Mucosa of stomach (tissue), 1 donor: ENCODE results near the gene E2F4.

Experiments
- H3K27me3 ChIP-seq: one replicate; pipeline ENCODE4 v1.7.0; 2013; ENCODE audit warnings: mild to moderate bottlenecking, low read length; ENCODE audit not compliant: control insufficient read depth, insufficient read depth
- H3K36me3 ChIP-seq: one replicate; pipeline ENCODE4 v1.7.0; 2013; ENCODE audit warnings: low read length; ENCODE audit not compliant: control insufficient read depth, insufficient read depth
- H3K4me1 ChIP-seq: one replicate; pipeline ENCODE4 v1.7.0; 2013; ENCODE audit warnings: mild to moderate bottlenecking, low read length; ENCODE audit not compliant: control insufficient read depth, insufficient read depth
- H3K4me3 ChIP-seq: one replicate; pipeline ENCODE4 v1.7.0; 2013; ENCODE audit warnings: low read length
- H3K9ac ChIP-seq: one replicate; pipeline ENCODE4 v1.7.0; 2013; ENCODE audit warnings: mild to moderate bottlenecking, low read length, moderate library complexity
- H3K9me3 ChIP-seq: one replicate; pipeline ENCODE4 v1.7.0; 2013; ENCODE audit warnings: mild to moderate bottlenecking, low read length, moderate library complexity; ENCODE audit not compliant: control insufficient read depth
- donor health status: Pancreatic carcinoma.

The E2F4 gene

DNA sequence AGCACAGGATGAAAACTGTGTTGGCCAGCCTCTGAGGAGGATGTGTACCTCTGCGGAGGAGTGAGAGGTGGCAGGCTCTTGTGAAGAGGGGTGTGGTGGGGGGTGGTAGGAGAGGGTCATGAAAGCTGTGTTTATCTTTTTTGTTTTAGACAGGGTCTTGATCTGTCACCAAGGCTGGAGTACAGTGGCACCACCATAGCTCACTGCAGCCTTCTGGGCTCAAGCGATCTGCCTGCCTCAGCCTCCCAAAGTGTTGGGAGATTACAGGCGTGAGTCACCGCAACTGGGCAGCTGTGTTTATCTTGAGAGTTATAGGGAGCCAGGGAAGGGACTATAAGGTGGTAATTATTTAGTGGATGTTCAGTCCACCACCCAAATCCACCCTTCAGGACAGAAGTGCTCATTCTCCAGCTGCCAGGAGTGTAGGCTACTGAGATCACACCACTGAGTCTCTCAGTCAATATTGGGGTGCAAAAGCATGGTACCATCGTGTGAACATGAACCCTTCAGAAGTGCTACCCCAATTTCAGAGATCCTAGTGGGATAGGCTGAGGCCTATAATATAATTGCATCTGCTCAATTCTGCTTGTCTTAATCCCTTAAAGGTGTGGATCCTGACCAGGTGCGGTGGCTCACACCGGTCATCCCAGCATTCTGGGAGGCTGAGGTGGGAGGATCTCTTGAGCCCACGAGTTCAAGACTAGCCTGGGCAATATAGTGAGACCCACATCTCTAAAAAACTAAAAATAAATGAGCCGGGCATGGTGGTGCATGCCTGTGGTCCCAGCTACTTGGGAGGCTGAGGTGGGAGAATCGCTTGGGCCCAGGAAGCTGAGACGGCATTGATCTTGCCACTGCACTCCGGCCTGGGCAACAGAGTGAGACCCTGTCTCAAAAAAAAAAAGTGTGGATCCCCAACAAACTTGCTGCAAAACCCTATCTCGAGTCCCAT, 1.2 kb upstream of the E2F4 start:
- no peak overlapping the region for H3K9ac ChIP-seq
- H3K4me3 ChIP-seq: no peak overlapping the region
- H3K4me1 ChIP-seq: peaks cover 35% of the 10 kb centered on the region
- H3K36me3 ChIP-seq: peaks cover 11% of the 10 kb centered on the region
- no peaks in the 10 kb centered on the region for H3K27me3 ChIP-seq
- H3K9me3 ChIP-seq: no peaks in the 10 kb centered on the region

DNA sequence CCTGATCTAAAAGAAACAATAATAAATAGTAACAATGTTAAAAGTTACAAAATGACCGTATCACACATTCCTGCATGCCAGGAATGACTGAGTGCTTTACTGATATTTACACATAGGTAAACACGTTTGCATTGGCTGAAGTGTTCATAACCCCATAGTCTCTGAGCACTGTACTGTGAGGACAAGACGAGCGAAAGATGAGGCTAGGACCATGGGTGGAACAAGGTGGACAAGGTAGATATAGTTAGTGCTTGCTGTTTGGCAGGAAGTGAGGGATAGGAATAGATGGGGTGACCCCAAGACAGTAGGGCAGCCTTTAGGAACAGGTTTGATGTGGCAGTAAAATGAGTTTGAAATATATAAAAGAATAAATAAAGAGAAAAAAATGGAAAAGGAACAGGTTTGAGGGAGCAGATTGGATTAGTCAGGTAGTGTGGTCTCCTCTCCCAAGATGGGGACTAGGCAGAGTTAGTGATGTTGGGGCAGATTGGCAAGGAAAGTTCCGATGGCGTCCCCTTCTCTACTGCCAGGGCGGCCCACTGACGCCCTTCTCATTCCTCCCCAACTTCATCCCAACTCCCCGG, 452 bp upstream of the E2F4 start:
- Histone ChIP-seq H3K4me1 (peaks cover 34% of the 10 kb centered on the region), H3K9ac (no peak overlapping the region), H3K27me3 (no peaks in the 10 kb centered on the region), H3K9me3 (no peaks in the 10 kb centered on the region), H3K36me3 (peaks cover 14% of the 10 kb centered on the region), H3K4me3 (no peak overlapping the region)

DNA sequence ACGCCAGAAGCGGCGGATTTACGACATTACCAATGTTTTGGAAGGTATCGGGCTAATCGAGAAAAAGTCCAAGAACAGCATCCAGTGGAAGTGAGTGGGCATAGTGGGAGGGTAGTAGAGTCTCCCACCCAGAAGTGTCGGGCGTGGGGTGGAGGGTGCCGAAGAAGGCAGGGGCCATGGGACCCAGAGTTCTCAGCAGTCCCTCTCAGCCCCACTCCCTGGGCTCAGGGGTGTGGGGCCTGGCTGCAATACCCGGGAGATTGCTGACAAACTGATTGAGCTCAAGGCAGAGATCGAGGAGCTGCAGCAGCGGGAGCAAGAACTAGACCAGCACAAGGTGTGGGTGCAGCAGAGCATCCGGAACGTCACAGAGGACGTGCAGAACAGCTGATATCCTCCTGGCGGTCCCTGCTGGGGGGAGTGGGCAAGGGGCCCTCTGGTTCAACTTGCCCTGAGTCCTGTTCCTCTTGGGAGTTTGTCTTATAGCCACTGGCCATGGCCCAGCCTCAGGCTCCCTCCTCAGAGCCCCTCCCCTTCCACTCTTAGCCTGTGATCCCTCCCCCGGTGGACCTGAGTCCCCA, 916 bp downstream of the E2F4 start:
- H3K36me3 ChIP-seq: peaks cover 21% of the 10 kb centered on the region
- H3K4me3 ChIP-seq: peak overlapping the region; percentile 71
- no peaks in the 10 kb centered on the region for H3K27me3 ChIP-seq
- H3K4me1 ChIP-seq: peaks cover 41% of the 10 kb centered on the region
- no peaks in the 10 kb centered on the region for H3K9me3 ChIP-seq
- H3K9ac ChIP-seq: peak overlapping the region; percentile 84

DNA sequence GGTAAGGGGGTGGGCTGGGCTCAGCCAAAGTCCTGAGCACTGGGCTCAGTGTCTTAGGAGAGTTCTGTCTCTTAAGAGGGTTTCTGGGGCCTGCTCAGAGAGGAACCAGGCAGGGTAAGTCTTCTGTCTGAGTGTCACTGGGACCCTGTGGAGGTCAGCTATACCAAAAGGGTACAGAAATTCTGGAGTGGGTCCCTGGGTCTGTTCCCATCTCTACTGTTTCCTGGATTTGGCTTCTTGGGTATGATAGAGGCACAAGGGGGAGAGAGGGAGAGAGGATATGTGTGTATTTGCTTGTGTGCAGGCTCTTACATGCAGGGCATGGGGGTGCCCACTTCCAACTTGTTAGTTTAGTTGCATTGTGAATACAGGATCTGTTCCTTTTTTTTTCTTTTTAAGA, 1.6 kb downstream of the E2F4 start:
- H3K4me1 ChIP-seq: peaks cover 48% of the 10 kb centered on the region
- no peaks in the 10 kb centered on the region for H3K9me3 ChIP-seq
- peaks cover 25% of the 10 kb centered on the region for H3K36me3 ChIP-seq
- peak overlapping the region; percentile 84 for H3K9ac ChIP-seq
- peak overlapping the region; percentile 71 for H3K4me3 ChIP-seq
- H3K27me3 ChIP-seq: no peaks in the 10 kb centered on the region

DNA sequence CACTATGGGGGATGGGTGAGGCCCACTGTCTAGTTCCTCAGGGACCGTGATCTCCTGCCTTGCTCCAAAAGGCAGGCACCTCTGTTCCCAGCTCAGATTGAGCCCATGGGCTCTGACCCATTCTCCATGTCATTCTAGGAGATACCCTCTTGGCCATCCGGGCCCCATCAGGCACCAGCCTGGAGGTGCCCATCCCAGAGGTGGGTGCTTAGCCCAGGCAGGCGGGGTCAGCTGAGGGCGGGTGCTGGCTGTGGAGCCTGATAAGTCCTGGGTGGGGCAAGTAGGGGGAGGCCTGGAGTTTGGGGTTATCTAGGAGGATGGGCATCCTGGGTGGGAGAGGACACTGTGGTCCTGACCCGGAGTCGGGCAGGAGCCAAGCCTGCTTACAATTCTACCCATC, 2.3 kb downstream of the E2F4 start:
- peaks cover 25% of the 10 kb centered on the region for H3K36me3 ChIP-seq
- H3K27me3 ChIP-seq: no peaks in the 10 kb centered on the region
- H3K9ac ChIP-seq: no peak overlapping the region
- peaks cover 51% of the 10 kb centered on the region for H3K4me1 ChIP-seq
- H3K4me3 ChIP-seq: no peak overlapping the region
- H3K9me3 ChIP-seq: no peaks in the 10 kb centered on the region

DNA sequence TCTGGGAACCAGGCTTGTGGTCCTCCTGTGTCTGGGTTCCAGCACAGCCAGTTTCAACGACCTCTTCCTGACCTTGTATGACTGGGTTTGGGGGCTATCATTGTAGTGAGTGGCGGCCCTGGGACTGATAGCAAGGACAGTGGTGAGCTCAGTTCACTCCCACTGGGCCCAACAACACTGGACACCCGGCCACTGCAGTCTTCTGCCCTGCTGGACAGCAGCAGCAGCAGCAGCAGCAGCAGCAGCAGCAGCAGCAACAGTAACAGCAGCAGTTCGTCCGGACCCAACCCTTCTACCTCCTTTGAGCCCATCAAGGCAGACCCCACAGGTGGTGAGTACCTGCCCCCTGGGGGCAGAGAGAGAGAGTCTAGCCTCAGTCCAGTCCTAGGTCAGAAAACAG, 3.7 kb downstream of the E2F4 start:
- H3K36me3 ChIP-seq: peaks cover 28% of the 10 kb centered on the region

DNA sequence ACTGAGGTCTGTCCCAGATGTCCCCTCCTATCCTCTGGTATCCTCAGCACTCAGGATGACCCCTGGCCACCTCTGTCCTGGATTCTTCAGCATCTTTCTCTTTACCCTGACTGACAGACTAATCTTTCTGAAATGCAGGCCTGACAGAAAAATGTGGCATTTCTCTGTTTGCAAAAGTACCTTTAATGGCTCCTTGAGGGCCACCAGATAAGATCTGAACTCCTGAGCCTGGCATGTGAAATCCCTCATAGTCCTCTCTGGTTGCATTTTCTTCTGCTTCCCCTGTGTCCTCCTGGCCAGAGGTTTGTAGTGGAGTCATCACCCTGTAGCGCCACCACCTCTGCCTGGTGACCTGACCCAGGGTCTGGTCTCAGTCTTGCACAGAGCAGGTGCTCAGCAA, 4.9 kb downstream of the E2F4 start:
- no peaks in the 10 kb centered on the region for H3K27me3 ChIP-seq
- peaks cover 44% of the 10 kb centered on the region for H3K4me1 ChIP-seq
- no peak overlapping the region for H3K4me3 ChIP-seq
- H3K9ac ChIP-seq: no peak overlapping the region
- H3K36me3 ChIP-seq: peaks cover 28% of the 10 kb centered on the region
- no peaks in the 10 kb centered on the region for H3K9me3 ChIP-seq

More for the DNA sequence above, 3.7 kb downstream of the E2F4 start:
- H3K4me3 ChIP-seq: no peak overlapping the region
- H3K9me3 ChIP-seq: no peaks in the 10 kb centered on the region
- peaks cover 53% of the 10 kb centered on the region for H3K4me1 ChIP-seq
- no peak overlapping the region for H3K9ac ChIP-seq
- H3K27me3 ChIP-seq: no peaks in the 10 kb centered on the region

DNA sequence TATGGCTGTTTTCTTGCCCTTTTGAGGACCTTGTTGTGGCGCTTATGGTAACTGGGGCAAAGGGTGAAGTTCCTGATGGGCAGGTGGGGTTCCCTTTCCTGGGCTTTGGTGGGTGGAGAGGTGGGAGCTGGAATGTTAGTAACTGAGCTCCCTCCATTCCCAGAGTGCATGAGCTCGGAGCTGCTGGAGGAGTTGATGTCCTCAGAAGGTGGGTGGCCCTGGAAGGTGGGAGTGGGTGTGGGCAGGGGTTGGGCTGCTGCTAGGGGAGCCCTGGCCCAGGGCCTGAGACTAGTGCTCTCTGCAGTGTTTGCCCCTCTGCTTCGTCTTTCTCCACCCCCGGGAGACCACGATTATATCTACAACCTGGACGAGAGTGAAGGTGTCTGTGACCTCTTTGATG, 5.7 kb downstream of the E2F4 start:
- H3K4me3 ChIP-seq: no peak overlapping the region
- H3K4me1 ChIP-seq: peaks cover 42% of the 10 kb centered on the region
- no peaks in the 10 kb centered on the region for H3K9me3 ChIP-seq
- peaks cover 28% of the 10 kb centered on the region for H3K36me3 ChIP-seq
- peak overlapping the region; percentile 32 for H3K9ac ChIP-seq
- no peaks in the 10 kb centered on the region for H3K27me3 ChIP-seq

DNA sequence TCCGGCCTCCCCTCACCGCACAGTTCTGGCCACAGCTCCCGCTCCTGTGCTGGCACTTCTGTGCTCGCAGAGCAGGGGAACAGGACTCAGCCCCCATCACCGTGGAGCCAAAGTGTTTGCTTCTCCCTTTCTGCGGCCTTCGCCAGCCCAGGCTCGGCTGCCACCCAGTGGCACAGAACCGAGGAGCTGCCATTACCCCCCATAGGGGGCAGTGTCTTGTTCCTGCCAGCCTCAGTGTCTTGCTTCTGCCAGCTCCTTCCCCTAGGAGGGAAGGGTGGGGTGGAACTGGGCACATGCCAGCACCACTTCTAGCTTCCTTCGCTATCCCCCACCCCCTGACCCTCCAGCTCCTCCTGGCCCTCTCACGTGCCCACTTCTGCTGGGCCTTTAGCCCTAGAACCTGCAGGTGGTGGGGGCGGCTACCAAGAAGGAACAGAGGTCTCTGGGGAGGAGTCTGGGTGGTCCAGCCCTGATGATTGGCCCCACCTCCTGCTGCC, 6.3 kb downstream of the E2F4 start:
- Histone ChIP-seq H3K27me3 (no peaks in the 10 kb centered on the region), H3K4me1 (peaks cover 37% of the 10 kb centered on the region), H3K4me3 (no peak overlapping the region), H3K9me3 (no peaks in the 10 kb centered on the region), H3K9ac (peak overlapping the region; percentile 32), H3K36me3 (peaks cover 28% of the 10 kb centered on the region)

DNA sequence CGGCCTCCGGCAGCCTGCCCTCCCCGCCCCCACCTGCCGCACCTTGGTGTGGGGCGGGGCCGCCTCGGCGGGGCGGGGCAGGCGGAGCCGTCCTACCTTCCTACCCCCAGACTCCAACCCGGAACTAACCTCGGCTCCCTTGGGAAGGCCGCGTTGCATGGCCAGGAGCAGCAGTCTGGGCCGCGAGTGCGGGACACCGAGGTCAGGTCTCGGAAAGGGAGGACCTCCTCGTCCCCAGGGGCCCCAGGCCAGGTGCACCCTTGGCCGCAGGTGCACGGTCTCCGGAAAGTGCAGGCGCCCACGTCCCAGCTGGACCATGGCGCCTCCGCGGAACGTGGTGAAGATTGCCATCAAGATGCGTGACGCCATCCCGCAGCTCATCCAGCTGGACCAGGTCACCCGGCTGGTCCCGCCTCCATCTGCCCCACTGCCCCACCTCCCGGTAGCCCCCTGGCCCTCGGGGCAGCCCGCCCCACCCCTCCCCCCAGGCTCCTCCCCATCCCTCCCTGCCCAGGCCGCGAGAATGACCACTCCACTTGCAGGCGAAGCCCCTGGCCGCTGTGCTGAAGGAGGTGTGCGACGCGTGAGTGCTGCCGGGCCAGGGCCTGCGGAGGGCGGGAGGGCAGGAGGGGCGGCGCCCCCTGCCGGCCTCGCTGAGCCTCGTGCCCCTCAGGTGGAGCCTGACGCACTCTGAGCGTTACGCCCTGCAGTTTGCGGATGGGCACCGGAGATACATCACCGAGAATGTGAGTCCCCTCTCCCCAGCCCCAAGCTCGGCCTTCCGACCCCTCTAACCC, 7.3 kb downstream of the E2F4 start, which contains the start of gene ELMO3:
TSS of gene ELMO3 (plus strand) at position 121 of the 797 bp plus-strand sequence. CDS start at position 317, 196 bp downstream.
- peak within 1 kb of the TSS; percentile 41 for H3K4me3 ChIP-seq
- H3K9me3 ChIP-seq: no peaks in the 10 kb centered on the region
- peak within 1 kb of the TSS; percentile 80 for H3K9ac ChIP-seq
- no peaks in the 10 kb centered on the region for H3K27me3 ChIP-seq
- peaks cover 27% of the 10 kb centered on the region for H3K4me1 ChIP-seq
- peaks cover 28% of the 10 kb centered on the region for H3K36me3 ChIP-seq

DNA sequence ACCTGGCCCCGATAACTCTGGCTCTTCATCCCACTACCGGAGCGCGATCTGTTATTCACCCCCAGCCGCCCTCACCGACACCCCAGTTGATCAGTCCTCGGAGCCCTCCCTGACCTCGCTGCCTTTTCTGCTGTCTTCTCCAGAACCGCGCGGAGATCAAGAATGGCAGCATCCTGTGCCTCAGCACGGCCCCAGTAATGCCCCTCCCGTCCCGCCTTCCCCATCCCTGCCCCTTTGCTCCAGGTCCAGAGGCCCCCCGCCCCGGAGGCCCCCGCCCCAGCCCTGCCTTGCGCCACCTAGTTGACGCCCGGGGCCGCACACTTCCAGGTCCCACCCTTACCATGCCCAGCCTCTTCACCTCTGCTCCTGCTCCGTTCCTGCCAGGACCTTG, 7.8 kb downstream of the E2F4 start:
- H3K4me3 ChIP-seq: peak overlapping the region; percentile 18
- no peaks in the 10 kb centered on the region for H3K9me3 ChIP-seq
- H3K9ac ChIP-seq: peak overlapping the region; percentile 80
- H3K36me3 ChIP-seq: peaks cover 23% of the 10 kb centered on the region
- H3K27me3 ChIP-seq: no peaks in the 10 kb centered on the region
- H3K4me1 ChIP-seq: peaks cover 24% of the 10 kb centered on the region
